ENCODE measurements around the gene SAPCD1. TPM values are rescaled to one million over a fixed set of nuclear protein-coding genes. Genes with fewer than 3 reads are reported as not detected.

Gene SAPCD1
- total RNA-seq, 4 donors from 2014 or later, result 0.83 TPM; not detected in 3

GRCh38 chr6:31778193-31778592, 15.7 kb downstream of the SAPCD1 start:
- Histone ChIP-seq H3K4me1 (peaks cover 10 to 18% (median 13%) of the 10 kb centered on the region in 4 donors), H3K9me3 (no peaks in the 10 kb centered on the region), H3K27me3 (no peaks in the 10 kb centered on the region), H3K27ac (replicated peaks in 1 of 4) (no peak overlapping the region), H3K36me3 (peaks cover 36 to 55% (median 50%) of the 10 kb centered on the region in 4 donors), H3K4me3 (no peak overlapping the region)
- intact Hi-C loops (cut with DNase I), result no loop called here
- no peak for DNase-seq (ENCODE audit: extremely low spot score)
- TF ChIP-seq EP300 (IDR thresholded peaks at IDR 0.05) (no peak), POLR2A (IDR thresholded peaks at IDR 0.05; ENCODE audit: low read depth) (no peak)
- TF ChIP-seq, protein P1, sequence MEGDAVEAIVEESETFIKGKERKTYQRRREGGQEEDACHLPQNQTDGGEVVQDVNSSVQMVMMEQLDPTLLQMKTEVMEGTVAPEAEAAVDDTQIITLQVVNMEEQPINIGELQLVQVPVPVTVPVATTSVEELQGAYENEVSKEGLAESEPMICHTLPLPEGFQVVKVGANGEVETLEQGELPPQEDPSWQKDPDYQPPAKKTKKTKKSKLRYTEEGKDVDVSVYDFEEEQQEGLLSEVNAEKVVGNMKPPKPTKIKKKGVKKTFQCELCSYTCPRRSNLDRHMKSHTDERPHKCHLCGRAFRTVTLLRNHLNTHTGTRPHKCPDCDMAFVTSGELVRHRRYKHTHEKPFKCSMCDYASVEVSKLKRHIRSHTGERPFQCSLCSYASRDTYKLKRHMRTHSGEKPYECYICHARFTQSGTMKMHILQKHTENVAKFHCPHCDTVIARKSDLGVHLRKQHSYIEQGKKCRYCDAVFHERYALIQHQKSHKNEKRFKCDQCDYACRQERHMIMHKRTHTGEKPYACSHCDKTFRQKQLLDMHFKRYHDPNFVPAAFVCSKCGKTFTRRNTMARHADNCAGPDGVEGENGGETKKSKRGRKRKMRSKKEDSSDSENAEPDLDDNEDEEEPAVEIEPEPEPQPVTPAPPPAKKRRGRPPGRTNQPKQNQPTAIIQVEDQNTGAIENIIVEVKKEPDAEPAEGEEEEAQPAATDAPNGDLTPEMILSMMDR (IDR thresholded peaks at IDR 0.05), result no peak
- 98% methylated on average over 4 of the region's 5 CpGs for WGBS

DNA sequence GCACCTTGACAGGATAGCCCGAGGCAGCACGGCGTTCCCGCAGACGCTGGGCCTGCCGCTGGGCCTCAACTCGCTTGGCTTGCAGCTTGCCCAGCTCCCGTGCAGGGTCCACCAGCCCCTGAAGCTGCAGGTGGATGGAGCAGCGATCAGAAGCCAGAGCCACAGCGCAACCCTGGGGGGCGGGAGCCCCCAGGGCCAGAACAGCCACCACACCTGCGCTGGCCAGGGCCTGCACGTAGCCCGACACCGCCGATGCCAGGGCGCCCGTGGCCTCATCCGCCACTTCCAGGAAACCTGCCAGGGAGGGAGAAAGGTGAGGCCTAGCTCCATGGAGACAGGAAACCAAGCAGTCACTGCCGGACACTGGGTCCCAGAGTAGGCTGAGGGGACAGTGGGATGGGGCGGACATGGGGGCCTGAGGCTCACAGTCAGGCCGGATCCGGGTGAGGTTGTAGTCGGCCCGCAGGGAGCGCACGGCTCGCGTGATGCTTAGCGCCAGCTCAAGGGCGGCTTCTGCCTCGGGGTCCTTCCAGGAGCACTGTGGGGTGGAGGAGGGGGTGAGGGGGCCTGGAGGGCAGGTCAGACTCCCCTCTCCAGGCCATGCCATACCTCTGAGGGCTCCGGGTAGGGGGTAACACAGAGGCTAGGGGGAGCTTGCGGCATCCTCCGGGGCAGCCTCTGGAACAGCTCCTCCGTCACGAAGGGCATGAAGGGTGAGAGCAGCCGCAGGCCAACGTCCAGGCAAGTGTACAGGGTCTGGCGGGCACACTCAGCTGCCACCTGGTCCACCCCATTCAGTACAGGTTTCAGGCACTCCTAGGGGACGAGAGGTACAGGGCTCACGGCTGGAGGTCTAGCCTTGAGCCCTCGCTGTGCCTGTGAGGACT, 16.8 kb downstream of the SAPCD1 start:
- no peak for DNase-seq (ENCODE audit: extremely low spot score)
- 94% methylated on average over 30 of the region's 43 CpGs for WGBS
- intact Hi-C loops (cut with DNase I), result no loop called here
- H3K9me3 ChIP-seq, result no peaks in the 10 kb centered on the region
- peaks cover 10 to 16% (median 13%) of the 10 kb centered on the region in 4 donors for H3K4me1 ChIP-seq
- no peak overlapping the region for H3K4me3 ChIP-seq
- H3K27ac ChIP-seq (replicated peaks in 1 of 4), result no peak overlapping the region
- TF ChIP-seq POLR2AphosphoS5 (IDR thresholded peaks at IDR 0.05) (no peak), POLR2A (IDR thresholded peaks at IDR 0.05; ENCODE audit: low read depth) (no peak)
- no peaks in the 10 kb centered on the region for H3K27me3 ChIP-seq
- H3K36me3 ChIP-seq, result peaks cover 44 to 66% (median 60%) of the 10 kb centered on the region in 4 donors

GRCh38 chr6:31779908-31780307, 17.5 kb downstream of the SAPCD1 start:
- intact Hi-C loops (cut with DNase I), result no loop called here
- WGBS, result 93% methylated on average over 3 of the region's 10 CpGs
- H3K9me3 ChIP-seq, result no peaks in the 10 kb centered on the region
- H3K36me3 ChIP-seq, result peaks cover 48 to 72% (median 66%) of the 10 kb centered on the region in 4 donors
- DNase-seq (ENCODE audit: extremely low spot score), result no peak
- H3K27me3 ChIP-seq, result no peaks in the 10 kb centered on the region
- TF ChIP-seq POLR2A (IDR thresholded peaks at IDR 0.05; ENCODE audit: low read depth), result no peak
- no peak for TF ChIP-seq POLR2AphosphoS5 (IDR thresholded peaks at IDR 0.05)
- no peak for TF ChIP-seq EP300 (IDR thresholded peaks at IDR 0.05)
- TF ChIP-seq, protein P1 (IDR thresholded peaks at IDR 0.05), result no peak
- H3K4me3 ChIP-seq, result no peak overlapping the region
- H3K4me1 ChIP-seq, result peaks cover 10 to 16% (median 13%) of the 10 kb centered on the region in 4 donors
- H3K27ac ChIP-seq (replicated peaks in 1 of 4), result no peak overlapping the region

- Histone ChIP-seq H3K27me3 (no peaks in the 10 kb centered on the region), H3K9me3 (no peaks in the 10 kb centered on the region), H3K27ac (replicated peaks in 1 of 4) (no peak overlapping the region), H3K4me3 (no peak overlapping the region), H3K4me1 (peaks cover 10 to 16% (median 13%) of the 10 kb centered on the region in 4 donors), H3K36me3 (peaks cover 48 to 80% (median 74%) of the 10 kb centered on the region in 4 donors)
- TF ChIP-seq EP300 (IDR thresholded peaks at IDR 0.05) (no peak), POLR2A (IDR thresholded peaks at IDR 0.05; ENCODE audit: low read depth) (no peak), POLR2AphosphoS5 (IDR thresholded peaks at IDR 0.05) (no peak)
- TF ChIP-seq, protein P1 (IDR thresholded peaks at IDR 0.05), result no peak
- intact Hi-C loops (cut with DNase I), result no loop called here
- 78% methylated on average over 6 of the region's 20 CpGs for whole genome bisulfite sequencing
- DNase-seq (ENCODE audit: extremely low spot score), result no peak
These were observed 18.2 kb downstream of the SAPCD1 start for GRCh38 chr6:31780507-31781243.
